GM19043 (cell line): ENCODE measurements around the gene TBC1D5.
A peak's percentile ranks its signal among the peaks of the same experiment; 100 is the strongest.

Experiments
- ATAC-seq: cut with Tn5 transposase; IDR thresholded peaks from one replicate; pipeline ENCODE4 v1.9.1; 2021; ENCODE audit warnings: low read depth; ENCODE audit not compliant: unreplicated experiment

Gene TBC1D5

GRCh38 chr3:17195856-17196604 lies 546.4 kb downstream of the TBC1D5 start:
- ATAC-seq, result peak; percentile 80

GRCh38 chr3:17195192-17195611 lies 547.2 kb downstream of the TBC1D5 start:
- ATAC-seq, result peak; percentile 83

GRCh38 chr3:17194116-17194515 lies 548.3 kb downstream of the TBC1D5 start:
- ATAC-seq, result no peak

GRCh38 chr3:17192995-17193394 lies 549.4 kb downstream of the TBC1D5 start:
- ATAC-seq, result no peak

GRCh38 chr3:17190353-17191078 lies 551.9 kb downstream of the TBC1D5 start:
- no peak for ATAC-seq

- ATAC-seq, result no peak
Observed at GRCh38 chr3:17188378-17188777, 554.1 kb downstream of the TBC1D5 start.

- no peak for ATAC-seq
Observed at GRCh38 chr3:17187589-17188184, 554.7 kb downstream of the TBC1D5 start.

- ATAC-seq, result no peak
Observed at GRCh38 chr3:17183951-17184550, 558.4 kb downstream of the TBC1D5 start.

- ATAC-seq, result peak; percentile 76
Observed at GRCh38 chr3:17182166-17182565, 560.3 kb downstream of the TBC1D5 start.

GRCh38 chr3:17181413-17181907 lies 561.0 kb downstream of the TBC1D5 start:
- no peak for ATAC-seq

- peak; percentile 51 for ATAC-seq
Observed at GRCh38 chr3:17179381-17180205, 562.8 kb downstream of the TBC1D5 start.

GRCh38 chr3:17176757-17177156 lies 565.7 kb downstream of the TBC1D5 start:
- ATAC-seq, result no peak

GRCh38 chr3:17175187-17175807 lies 567.1 kb downstream of the TBC1D5 start:
- no peak for ATAC-seq

GRCh38 chr3:17166369-17166768 lies 576.1 kb downstream of the TBC1D5 start:
- ATAC-seq, result no peak

GRCh38 chr3:17162116-17162515 lies 580.3 kb downstream of the TBC1D5 start:
- no peak for ATAC-seq

GRCh38 chr3:17160597-17160996 lies 581.8 kb downstream of the TBC1D5 start:
- no peak for ATAC-seq

- no peak for ATAC-seq
Observed at GRCh38 chr3:17158941-17159682, 583.3 kb downstream of the TBC1D5 start.

- ATAC-seq, result no peak
Observed at GRCh38 chr3:17157713-17158112, 584.7 kb downstream of the TBC1D5 start.

- ATAC-seq, result no peak
Observed at GRCh38 chr3:17156864-17157263, 585.6 kb downstream of the TBC1D5 start.
